ENCODE results near the gene HBEGF.

DNA sequence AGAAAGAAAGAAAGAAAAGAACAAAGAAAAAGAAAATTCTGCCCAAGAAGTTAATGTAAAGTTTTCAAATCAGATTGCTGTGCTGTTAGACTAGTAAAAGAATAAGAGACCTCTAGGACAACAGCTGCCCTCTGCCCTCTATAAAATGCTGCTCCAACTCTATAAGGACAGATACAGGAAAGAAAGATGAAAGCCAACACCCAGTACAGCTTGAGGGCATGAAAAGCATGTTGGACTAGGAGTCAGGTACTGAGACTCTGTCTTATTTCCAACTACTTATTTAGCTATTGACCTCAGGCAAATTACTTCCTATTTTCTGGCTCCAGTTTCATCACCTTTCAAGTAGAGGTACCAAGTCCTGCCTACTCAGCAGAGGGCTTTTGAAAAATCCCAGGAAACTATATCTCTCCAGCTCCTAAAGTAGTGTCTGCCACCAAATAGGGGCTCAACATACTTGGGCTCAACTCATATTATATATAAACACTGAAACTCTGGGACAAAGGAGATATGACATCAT is 5.7 kb downstream of the HBEGF start:
- TF ChIP-seq, protein P1, sequence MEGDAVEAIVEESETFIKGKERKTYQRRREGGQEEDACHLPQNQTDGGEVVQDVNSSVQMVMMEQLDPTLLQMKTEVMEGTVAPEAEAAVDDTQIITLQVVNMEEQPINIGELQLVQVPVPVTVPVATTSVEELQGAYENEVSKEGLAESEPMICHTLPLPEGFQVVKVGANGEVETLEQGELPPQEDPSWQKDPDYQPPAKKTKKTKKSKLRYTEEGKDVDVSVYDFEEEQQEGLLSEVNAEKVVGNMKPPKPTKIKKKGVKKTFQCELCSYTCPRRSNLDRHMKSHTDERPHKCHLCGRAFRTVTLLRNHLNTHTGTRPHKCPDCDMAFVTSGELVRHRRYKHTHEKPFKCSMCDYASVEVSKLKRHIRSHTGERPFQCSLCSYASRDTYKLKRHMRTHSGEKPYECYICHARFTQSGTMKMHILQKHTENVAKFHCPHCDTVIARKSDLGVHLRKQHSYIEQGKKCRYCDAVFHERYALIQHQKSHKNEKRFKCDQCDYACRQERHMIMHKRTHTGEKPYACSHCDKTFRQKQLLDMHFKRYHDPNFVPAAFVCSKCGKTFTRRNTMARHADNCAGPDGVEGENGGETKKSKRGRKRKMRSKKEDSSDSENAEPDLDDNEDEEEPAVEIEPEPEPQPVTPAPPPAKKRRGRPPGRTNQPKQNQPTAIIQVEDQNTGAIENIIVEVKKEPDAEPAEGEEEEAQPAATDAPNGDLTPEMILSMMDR (conservative IDR thresholded peaks at IDR 0.05; ENCODE audit: low read length): no peak
- no peak for TF ChIP-seq EZH2phosphoT487 (IDR thresholded peaks at IDR 0.05; ENCODE audit: borderline replicate concordance, low read depth, low read length)
